Measurements from ENCODE around the gene PIM3. TPM values are rescaled to one million over a fixed set of nuclear protein-coding genes. Genes with fewer than 3 reads are reported as not detected.

Gene PIM3
- total RNA-seq, 2 donors from 2014 or later: 54.0 to 112 TPM

DNA sequence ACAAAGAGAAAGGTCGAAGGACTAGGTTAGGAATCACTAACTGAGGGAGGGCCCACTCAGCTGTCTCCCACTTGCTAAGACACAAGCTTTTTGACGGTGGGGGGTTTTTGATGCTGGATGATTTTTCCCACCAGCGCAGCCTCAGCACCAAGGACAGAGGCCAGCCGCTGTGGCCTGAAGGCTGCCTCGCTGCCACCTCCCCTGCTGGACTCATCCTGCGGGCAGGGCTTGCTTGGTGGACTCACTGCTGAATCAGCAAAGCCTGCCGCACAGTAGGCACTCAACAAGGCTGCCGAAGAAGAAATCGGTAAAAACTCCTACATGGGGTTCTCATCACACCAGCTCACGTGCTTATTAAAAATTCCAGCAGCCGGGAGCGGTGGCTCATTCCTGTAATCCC lies 45.0 kb upstream of the PIM3 start:
- no peak overlapping the region for H3K27ac ChIP-seq
- H3K4me3 ChIP-seq: no peak overlapping the region
- no peak for ATAC-seq (ENCODE audit: insufficient number of reproducible peaks, low FRiP score, low read depth)
- no peaks in the 10 kb centered on the region for H3K9me3 ChIP-seq
- DNase-seq (ENCODE audit: low spot score): no peak
- peaks cover 9 to 25% of the 10 kb centered on the region in 2 donors for H3K4me1 ChIP-seq (ENCODE audit: control insufficient read depth in 1 of 2, low read depth in 2 of 2)
- no peaks in the 10 kb centered on the region for H3K27me3 ChIP-seq (replicated peaks; ENCODE audit: insufficient read depth)
- TF ChIP-seq, protein P1, sequence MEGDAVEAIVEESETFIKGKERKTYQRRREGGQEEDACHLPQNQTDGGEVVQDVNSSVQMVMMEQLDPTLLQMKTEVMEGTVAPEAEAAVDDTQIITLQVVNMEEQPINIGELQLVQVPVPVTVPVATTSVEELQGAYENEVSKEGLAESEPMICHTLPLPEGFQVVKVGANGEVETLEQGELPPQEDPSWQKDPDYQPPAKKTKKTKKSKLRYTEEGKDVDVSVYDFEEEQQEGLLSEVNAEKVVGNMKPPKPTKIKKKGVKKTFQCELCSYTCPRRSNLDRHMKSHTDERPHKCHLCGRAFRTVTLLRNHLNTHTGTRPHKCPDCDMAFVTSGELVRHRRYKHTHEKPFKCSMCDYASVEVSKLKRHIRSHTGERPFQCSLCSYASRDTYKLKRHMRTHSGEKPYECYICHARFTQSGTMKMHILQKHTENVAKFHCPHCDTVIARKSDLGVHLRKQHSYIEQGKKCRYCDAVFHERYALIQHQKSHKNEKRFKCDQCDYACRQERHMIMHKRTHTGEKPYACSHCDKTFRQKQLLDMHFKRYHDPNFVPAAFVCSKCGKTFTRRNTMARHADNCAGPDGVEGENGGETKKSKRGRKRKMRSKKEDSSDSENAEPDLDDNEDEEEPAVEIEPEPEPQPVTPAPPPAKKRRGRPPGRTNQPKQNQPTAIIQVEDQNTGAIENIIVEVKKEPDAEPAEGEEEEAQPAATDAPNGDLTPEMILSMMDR (IDR thresholded peaks at IDR 0.05): no peak
- H3K36me3 ChIP-seq: peaks cover 14% of the 10 kb centered on the region

DNA sequence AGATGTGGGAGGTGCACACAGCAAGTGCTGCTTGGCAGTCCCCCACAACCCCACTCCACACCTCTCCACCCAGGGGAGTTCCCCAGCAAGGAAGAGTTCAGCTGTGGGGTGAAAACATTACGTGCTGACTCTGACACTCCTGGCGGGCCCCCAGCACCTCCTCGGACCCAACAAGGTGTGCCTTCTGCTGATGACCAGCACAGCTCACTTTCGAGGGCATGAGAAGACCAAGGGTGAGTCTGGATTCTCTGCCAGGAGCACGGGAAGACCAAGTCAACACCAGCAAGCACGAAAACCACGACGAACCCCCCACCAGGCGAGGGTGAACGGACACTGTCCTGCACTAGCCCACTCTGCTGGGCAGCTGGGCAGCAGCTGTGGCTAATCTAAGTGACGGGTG lies 43.7 kb upstream of the PIM3 start:
- no peaks in the 10 kb centered on the region for H3K9me3 ChIP-seq
- H3K36me3 ChIP-seq: peaks cover 14% of the 10 kb centered on the region
- no peak overlapping the region for H3K27ac ChIP-seq
- TF ChIP-seq, protein P1 (IDR thresholded peaks at IDR 0.05): no peak
- peaks cover 9 to 25% of the 10 kb centered on the region in 2 donors for H3K4me1 ChIP-seq (ENCODE audit: control insufficient read depth in 1 of 2, low read depth in 2 of 2)
- DNase-seq (ENCODE audit: low spot score) (no peak), ATAC-seq (ENCODE audit: insufficient number of reproducible peaks, low FRiP score, low read depth) (no peak)
- H3K4me3 ChIP-seq: no peak overlapping the region
- H3K27me3 ChIP-seq (replicated peaks; ENCODE audit: insufficient read depth): no peaks in the 10 kb centered on the region

DNA sequence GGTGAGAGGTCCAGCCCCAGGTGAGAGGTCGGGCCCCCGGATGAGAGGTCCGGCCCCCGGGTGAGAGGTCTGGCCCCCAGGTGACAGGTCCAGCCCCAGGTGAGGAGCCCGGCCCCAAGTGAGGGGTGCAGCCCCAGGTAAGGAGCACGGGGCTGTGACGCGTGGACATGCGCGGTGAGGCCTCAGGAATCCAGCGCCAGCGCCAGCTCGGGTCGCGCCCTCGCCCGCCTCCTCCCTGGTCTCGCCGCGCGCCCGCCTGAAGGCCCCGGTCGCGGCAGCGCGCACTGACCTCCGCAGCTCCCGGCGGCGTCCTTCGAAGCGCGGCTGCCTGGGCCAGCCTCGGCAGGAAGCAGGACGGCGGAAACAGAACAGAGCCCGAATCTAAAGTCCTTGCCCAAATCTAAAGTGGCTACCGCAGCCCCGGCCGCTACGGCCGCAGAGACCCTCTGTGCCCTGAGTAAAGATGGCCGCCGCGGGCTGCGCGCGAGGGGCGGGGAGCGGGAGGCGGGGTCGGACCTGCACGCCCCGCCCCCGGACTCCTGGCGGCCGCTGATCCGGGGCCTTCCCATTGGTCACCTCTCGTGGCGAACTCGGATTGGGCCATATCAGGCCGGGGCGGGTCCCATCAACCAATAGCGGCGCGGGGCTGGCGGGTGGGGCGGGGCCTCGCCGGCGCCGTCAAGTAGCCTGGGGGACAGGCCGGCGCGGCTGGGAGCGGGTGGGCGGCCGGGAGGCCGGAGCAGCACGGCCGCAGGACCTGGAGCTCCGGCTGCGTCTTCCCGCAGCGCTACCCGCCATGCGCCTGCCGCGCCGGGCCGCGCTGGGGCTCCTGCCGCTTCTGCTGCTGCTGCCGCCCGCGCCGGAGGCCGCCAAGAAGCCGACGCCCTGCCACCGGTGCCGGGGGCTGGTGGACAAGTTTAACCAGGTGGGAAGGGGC lies 42.3 kb upstream of the PIM3 start, which contains the start of the genes ALG12 and CRELD2:
ALG12 (minus strand) TSS at position 465 of the 937 bp plus-strand sequence. CDS start 4,673 bp downstream, outside the sequence.
CRELD2 (plus strand) TSS at position 661 of the 937 bp plus-strand sequence; CDS start at position 797, 136 bp downstream.
- H3K9me3 ChIP-seq: no peaks in the 10 kb centered on the region
- peaks cover 8% of the 10 kb centered on the region for H3K36me3 ChIP-seq
- H3K27me3 ChIP-seq (replicated peaks; ENCODE audit: insufficient read depth): no peaks in the 10 kb centered on the region
- peak within 1 kb of the TSS; percentile 98 for H3K4me3 ChIP-seq
- TF ChIP-seq, protein P1 (IDR thresholded peaks at IDR 0.05): no peak
- ATAC-seq (ENCODE audit: insufficient number of reproducible peaks, low FRiP score, low read depth) (peak; percentile 99), DNase-seq (ENCODE audit: low spot score) (peak; percentile 93)
- peaks cover 9 to 25% of the 10 kb centered on the region in 2 donors for H3K4me1 ChIP-seq (ENCODE audit: control insufficient read depth in 1 of 2, low read depth in 2 of 2)
- peak within 1 kb of the TSS; percentile 90 to 97 for H3K27ac ChIP-seq

DNA sequence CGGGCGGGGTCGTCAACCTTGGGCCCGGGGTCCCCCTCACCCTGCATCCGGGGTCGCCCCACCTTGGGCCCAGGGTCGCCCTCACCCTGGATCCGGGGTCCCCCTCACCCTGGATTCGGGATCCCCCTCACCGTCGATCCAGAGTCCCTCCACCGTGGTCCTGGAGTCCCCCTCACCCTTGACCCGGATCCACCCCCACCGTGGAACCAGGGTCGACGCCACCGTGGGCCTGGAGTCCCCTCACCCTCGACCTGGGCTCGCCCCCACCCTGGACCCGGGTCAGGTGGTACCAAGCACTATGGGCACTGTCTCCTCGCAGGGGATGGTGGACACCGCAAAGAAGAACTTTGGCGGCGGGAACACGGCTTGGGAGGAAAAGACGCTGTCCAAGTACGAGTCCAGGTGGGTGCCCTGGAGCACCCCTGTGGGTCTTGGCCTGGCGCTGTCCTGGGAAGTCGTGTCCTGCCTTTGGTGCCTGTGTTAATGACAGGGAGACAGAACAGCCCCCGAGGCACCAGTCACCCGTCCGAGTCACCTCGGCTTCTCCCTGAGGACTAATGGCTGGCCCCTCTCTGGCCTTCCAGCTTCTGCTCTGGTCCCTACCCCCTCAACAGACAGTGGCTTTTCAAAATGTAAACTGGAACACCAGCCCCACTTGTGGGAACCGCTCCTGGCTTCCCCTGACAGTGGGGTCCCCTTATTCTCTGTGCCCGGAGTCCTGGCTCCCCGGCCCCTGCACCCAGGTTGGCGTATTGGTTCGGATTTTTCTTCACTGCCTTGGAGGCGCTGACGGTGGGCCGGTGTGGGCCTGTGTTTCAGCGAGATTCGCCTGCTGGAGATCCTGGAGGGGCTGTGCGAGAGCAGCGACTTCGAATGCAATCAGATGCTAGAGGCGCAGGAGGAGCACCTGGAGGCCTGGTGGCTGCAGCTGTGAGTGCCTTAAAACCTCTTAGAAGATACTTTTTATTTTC lies 41.4 kb upstream of the PIM3 start:
- H3K4me1 ChIP-seq (ENCODE audit: control insufficient read depth in 1 of 2, low read depth in 2 of 2): peaks cover 9 to 25% of the 10 kb centered on the region in 2 donors
- H3K4me3 ChIP-seq: peak overlapping the region; percentile 98
- no peaks in the 10 kb centered on the region for H3K9me3 ChIP-seq
- H3K36me3 ChIP-seq: peaks cover 7% of the 10 kb centered on the region
- DNase-seq (ENCODE audit: low spot score) (no peak), ATAC-seq (ENCODE audit: insufficient number of reproducible peaks, low FRiP score, low read depth) (no peak)
- peak overlapping the region in 1 of 2 donors; percentile 97 for H3K27ac ChIP-seq
- H3K27me3 ChIP-seq (replicated peaks; ENCODE audit: insufficient read depth): no peaks in the 10 kb centered on the region
- TF ChIP-seq, protein P1 (IDR thresholded peaks at IDR 0.05): no peak
